Glutamatergic neuron (in vitro differentiated cells): ENCODE data around the gene TAS2R38. TPM values are rescaled to one million over a fixed set of nuclear protein-coding genes. Genes with fewer than 3 reads are reported as not detected.

ENCODE experiments used
- DNase-seq: peaks from one replicate; pipeline ENCODE4 v3.0.0; 2022
- H3K27ac Mint-ChIP-seq: one replicate; pipeline ENCODE4 v1.8.0; 2020; ENCODE audit warnings: mild to moderate bottlenecking, mixed read lengths, inconsistent platforms; ENCODE audit not compliant: unreplicated experiment
- H3K27me3 Mint-ChIP-seq: one replicate; pipeline ENCODE4 v1.8.0; 2020; ENCODE audit warnings: mild to moderate bottlenecking, moderate library complexity, mixed read lengths, inconsistent platforms; ENCODE audit not compliant: unreplicated experiment
- H3K36me3 Mint-ChIP-seq: one replicate; pipeline ENCODE4 v1.8.0; 2020; ENCODE audit warnings: mild to moderate bottlenecking, mixed read lengths, inconsistent platforms; ENCODE audit not compliant: unreplicated experiment
- H3K4me1 Mint-ChIP-seq: one replicate; pipeline ENCODE4 v1.8.0; 2020; ENCODE audit warnings: mild to moderate bottlenecking, low read depth, mixed read lengths, inconsistent platforms; ENCODE audit not compliant: unreplicated experiment
- H3K4me3 Mint-ChIP-seq: one replicate; pipeline ENCODE4 v1.8.0; 2020; ENCODE audit warnings: mild to moderate bottlenecking, mixed read lengths, inconsistent platforms; ENCODE audit not compliant: unreplicated experiment
- H3K9me3 Mint-ChIP-seq: one replicate; pipeline ENCODE4 v1.8.0; 2020; ENCODE audit warnings: mild to moderate bottlenecking, moderate library complexity, mixed read lengths, inconsistent platforms; ENCODE audit not compliant: unreplicated experiment
- total RNA-seq: library from RNA; stranded (reverse); fragmentation: NEBNext Ultra II Directional; extraction: Animal tissue kit (Norgen Biotek cat#: 25700); gene quantifications from one replicate; pipeline ENCODE4 v1.2.1, GENCODE V29; 2021; ENCODE audit not compliant: unreplicated experiment
- TF ChIP-seq, protein P1 (sequence below): fragments of 200-600 bp; sonication (generic); IDR thresholded peaks from one replicate; pipeline ENCODE4 v1.5.0; 2021; ENCODE audit not compliant: partially characterized antibody, unreplicated experiment

Gene TAS2R38
- total RNA-seq, 1 donor from 2014 or later: not detected

GRCh38 chr7:141949451-141949850 lies 24.1 kb downstream of the TAS2R38 start:
- Mint-ChIP-seq H3K27ac (no peak overlapping the region), H3K27me3 (peaks cover 1% of the 10 kb centered on the region), H3K4me1 (no peaks in the 10 kb centered on the region), H3K36me3 (no peaks in the 10 kb centered on the region), H3K4me3 (no peak overlapping the region), H3K9me3 (peaks cover 5% of the 10 kb centered on the region)
- no peak for DNase-seq
- TF ChIP-seq, protein P1, sequence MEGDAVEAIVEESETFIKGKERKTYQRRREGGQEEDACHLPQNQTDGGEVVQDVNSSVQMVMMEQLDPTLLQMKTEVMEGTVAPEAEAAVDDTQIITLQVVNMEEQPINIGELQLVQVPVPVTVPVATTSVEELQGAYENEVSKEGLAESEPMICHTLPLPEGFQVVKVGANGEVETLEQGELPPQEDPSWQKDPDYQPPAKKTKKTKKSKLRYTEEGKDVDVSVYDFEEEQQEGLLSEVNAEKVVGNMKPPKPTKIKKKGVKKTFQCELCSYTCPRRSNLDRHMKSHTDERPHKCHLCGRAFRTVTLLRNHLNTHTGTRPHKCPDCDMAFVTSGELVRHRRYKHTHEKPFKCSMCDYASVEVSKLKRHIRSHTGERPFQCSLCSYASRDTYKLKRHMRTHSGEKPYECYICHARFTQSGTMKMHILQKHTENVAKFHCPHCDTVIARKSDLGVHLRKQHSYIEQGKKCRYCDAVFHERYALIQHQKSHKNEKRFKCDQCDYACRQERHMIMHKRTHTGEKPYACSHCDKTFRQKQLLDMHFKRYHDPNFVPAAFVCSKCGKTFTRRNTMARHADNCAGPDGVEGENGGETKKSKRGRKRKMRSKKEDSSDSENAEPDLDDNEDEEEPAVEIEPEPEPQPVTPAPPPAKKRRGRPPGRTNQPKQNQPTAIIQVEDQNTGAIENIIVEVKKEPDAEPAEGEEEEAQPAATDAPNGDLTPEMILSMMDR: no peak

- peaks cover 5% of the 10 kb centered on the region for H3K9me3 Mint-ChIP-seq
- TF ChIP-seq, protein P1: no peak
- H3K4me3 Mint-ChIP-seq: no peak overlapping the region
- no peaks in the 10 kb centered on the region for H3K36me3 Mint-ChIP-seq
- peaks cover 1% of the 10 kb centered on the region for H3K27me3 Mint-ChIP-seq
- no peak overlapping the region for H3K27ac Mint-ChIP-seq
- H3K4me1 Mint-ChIP-seq: no peaks in the 10 kb centered on the region
- DNase-seq: no peak
These were observed 24.6 kb downstream of the TAS2R38 start for GRCh38 chr7:141949021-141949420.

GRCh38 chr7:141946796-141947195 lies 26.8 kb downstream of the TAS2R38 start, which contains the start of gene CLEC5A:
CLEC5A (minus strand) TSS chr7:141946974; CDS start chr7:141946292, 682 bp downstream.
- DNase-seq: no peak
- no peaks in the 10 kb centered on the region for H3K36me3 Mint-ChIP-seq
- no peak within 1 kb of the TSS for H3K27ac Mint-ChIP-seq
- H3K4me3 Mint-ChIP-seq: no peak within 1 kb of the TSS
- H3K4me1 Mint-ChIP-seq: no peaks in the 10 kb centered on the region
- peaks cover 1% of the 10 kb centered on the region for H3K27me3 Mint-ChIP-seq
- H3K9me3 Mint-ChIP-seq: peaks cover 5% of the 10 kb centered on the region
- TF ChIP-seq, protein P1: no peak

GRCh38 chr7:141945356-141945755 lies 28.2 kb downstream of the TAS2R38 start:
- no peak for DNase-seq
- no peaks in the 10 kb centered on the region for H3K36me3 Mint-ChIP-seq
- peaks cover 1% of the 10 kb centered on the region for H3K27me3 Mint-ChIP-seq
- H3K27ac Mint-ChIP-seq: no peak overlapping the region
- no peaks in the 10 kb centered on the region for H3K4me1 Mint-ChIP-seq
- H3K4me3 Mint-ChIP-seq: no peak overlapping the region
- peaks cover 5% of the 10 kb centered on the region for H3K9me3 Mint-ChIP-seq
- TF ChIP-seq, protein P1: no peak

DNA sequence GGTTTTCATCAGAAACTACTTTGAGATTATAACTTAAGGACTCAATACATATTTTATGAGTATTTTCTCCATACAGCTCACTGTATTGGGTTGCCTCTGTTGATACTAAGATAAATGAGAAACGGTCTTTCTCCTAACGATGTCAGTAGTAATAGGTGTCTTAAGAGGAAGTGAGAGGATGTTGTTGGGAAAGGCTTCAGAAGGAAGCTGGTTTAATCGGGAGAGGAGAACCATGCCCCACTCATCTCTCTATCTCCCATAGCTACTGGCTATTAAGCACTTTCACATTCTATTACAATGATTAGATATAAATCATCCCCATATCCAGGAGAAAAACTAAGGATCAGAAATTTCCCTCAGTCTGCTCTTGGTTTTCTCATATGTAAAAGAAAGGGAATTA lies 28.8 kb downstream of the TAS2R38 start:
- Mint-ChIP-seq H3K4me1 (no peaks in the 10 kb centered on the region), H3K4me3 (no peak overlapping the region), H3K27ac (no peak overlapping the region), H3K9me3 (peaks cover 3% of the 10 kb centered on the region), H3K36me3 (no peaks in the 10 kb centered on the region), H3K27me3 (peaks cover 1% of the 10 kb centered on the region)
- TF ChIP-seq, protein P1: no peak
- no peak for DNase-seq
